ENCODE results near the gene ANK3.

DNA sequence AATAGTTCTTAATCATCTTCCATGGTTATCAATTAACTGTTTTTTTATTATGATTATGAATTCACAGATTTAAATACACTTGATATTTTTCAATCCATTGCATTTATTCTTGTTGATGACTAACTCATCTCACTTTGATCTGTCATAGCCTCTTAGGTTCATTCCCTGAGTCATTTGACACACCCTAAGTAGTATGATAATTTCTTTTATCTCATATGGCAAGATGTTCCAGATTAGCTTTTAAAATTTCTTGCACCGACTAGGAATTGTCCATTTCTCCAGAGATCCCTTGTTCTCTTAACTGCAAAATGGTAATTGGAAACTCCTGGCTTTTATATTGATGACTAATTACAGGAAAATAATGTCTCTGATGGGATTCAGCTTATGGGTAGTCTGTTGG, 395.7 kb downstream of the ANK3 start:
- TF ChIP-seq POLR2AphosphoS5 (IDR thresholded peaks at IDR 0.05; ENCODE audit: insufficient read depth in 1 of 2, low read depth in 1 of 2), result no peak
- no peak for TF ChIP-seq CTCF (IDR thresholded peaks at IDR 0.05)

Measured in vagina (tissue), 2 donors.